Esophagus squamous epithelium (tissue), 4 donors: ENCODE results near the gene FPGT.

ENCODE experiments used
- POLR2A ChIP-seq, 4 donors: fragments of 450-650 bp; IDR thresholded peaks; one replicate each; pipeline ENCODE4 v1.6.1; 2017; ENCODE audit warnings: antibody characterized with exemption in 4 of 4, mild to moderate bottlenecking in 4 of 4, moderate library complexity in 3 of 4
- TF ChIP-seq, protein P1 (sequence below), 6 experiments: fragments of 450-650 bp in 4 of 6; fragments of 200-600 bp in 2 of 6; sonication (generic) in 2 of 6; IDR thresholded peaks; one replicate each; pipeline ENCODE4 v1.5.1; 2016 to 2019; ENCODE audit warnings: antibody characterized with exemption in 6 of 6, mild to moderate bottlenecking in 4 of 6, moderate library complexity in 4 of 6

DNA sequence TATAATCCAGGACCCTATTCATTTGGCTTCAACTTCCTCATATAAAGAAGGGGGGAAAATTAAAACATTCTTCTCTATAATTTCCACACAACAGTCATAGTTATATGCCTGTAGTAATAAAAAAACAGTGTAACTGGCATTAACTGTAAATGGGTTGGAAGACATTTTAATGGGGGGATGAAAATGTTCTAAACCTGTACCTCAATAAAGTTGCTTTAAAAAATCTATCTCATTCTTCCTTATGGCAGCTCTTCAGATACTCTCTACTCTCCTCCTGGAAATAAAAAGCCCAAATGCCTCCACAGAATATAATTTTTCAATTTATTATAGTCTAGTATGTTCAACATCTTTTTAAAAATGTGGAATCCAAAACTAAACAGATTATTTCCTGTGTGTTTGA lies 2.7 kb upstream of the FPGT start:
- TF ChIP-seq, protein P1, sequence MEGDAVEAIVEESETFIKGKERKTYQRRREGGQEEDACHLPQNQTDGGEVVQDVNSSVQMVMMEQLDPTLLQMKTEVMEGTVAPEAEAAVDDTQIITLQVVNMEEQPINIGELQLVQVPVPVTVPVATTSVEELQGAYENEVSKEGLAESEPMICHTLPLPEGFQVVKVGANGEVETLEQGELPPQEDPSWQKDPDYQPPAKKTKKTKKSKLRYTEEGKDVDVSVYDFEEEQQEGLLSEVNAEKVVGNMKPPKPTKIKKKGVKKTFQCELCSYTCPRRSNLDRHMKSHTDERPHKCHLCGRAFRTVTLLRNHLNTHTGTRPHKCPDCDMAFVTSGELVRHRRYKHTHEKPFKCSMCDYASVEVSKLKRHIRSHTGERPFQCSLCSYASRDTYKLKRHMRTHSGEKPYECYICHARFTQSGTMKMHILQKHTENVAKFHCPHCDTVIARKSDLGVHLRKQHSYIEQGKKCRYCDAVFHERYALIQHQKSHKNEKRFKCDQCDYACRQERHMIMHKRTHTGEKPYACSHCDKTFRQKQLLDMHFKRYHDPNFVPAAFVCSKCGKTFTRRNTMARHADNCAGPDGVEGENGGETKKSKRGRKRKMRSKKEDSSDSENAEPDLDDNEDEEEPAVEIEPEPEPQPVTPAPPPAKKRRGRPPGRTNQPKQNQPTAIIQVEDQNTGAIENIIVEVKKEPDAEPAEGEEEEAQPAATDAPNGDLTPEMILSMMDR (IDR thresholded peaks at IDR 0.05): no peak
- no peak for TF ChIP-seq POLR2A (IDR thresholded peaks at IDR 0.05)
